D721Med (cell line): ENCODE results near the gene CCDC158.

Experiments
- DNase-seq: peaks from one replicate; pipeline ENCODE4 v3.0.0; 2011; ENCODE audit warnings: low spot score; ENCODE audit not compliant: insufficient read length
- FAIRE-seq: peaks from 2 replicates; lab custom pipeline; 2011; peaks lifted over from hg19 to GRCh38; lab: Jason Lieb, UNC
- CTCF ChIP-seq: IDR thresholded peaks from 2 replicates; pipeline ENCODE4 v1.5.1; 2012; ENCODE audit warnings: mild to moderate bottlenecking, control low read depth; ENCODE audit not compliant: insufficient read depth; ENCODE audit errors: missing control alignments

The CCDC158 gene

GRCh38 chr4:76266627-76267026, 154.3 kb downstream of the CCDC158 start:
- DNase-seq (no peak), FAIRE-seq (no peak)
- no peak for TF ChIP-seq CTCF

DNA sequence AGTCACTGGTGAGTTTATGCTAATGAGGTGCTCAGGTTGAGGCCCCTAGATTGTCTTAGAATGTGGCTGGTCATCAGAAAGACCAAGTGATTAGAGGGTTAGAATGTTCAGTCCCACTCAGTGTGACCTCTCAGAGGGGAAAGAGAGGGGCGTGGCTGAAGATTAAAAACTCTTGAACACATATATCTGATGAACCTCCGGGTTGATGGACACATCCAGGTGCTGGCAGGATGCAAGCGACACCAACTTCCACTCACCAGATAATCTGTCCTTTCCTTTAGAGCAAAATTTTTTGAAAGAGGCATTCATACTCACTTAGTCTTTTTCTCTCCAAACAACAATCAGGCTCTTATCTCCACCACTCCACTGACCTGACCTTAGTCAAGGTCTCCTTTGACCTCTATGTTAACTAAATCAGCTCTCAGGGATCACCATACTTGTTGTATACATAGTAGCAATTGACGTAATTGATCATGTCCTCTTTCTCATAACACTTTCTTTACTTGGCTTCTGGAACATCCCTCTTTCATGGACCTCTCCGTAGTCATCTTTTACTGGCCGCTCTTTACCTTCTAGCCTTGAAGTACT, 155.2 kb downstream of the CCDC158 start:
- FAIRE-seq: no peak
- no peak for DNase-seq
- TF ChIP-seq CTCF: no peak
